ENCODE results near the gene CNNM2.

- TF ChIP-seq, protein P1, sequence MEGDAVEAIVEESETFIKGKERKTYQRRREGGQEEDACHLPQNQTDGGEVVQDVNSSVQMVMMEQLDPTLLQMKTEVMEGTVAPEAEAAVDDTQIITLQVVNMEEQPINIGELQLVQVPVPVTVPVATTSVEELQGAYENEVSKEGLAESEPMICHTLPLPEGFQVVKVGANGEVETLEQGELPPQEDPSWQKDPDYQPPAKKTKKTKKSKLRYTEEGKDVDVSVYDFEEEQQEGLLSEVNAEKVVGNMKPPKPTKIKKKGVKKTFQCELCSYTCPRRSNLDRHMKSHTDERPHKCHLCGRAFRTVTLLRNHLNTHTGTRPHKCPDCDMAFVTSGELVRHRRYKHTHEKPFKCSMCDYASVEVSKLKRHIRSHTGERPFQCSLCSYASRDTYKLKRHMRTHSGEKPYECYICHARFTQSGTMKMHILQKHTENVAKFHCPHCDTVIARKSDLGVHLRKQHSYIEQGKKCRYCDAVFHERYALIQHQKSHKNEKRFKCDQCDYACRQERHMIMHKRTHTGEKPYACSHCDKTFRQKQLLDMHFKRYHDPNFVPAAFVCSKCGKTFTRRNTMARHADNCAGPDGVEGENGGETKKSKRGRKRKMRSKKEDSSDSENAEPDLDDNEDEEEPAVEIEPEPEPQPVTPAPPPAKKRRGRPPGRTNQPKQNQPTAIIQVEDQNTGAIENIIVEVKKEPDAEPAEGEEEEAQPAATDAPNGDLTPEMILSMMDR (conservative IDR thresholded peaks at IDR 0.05; ENCODE audit: low read depth, low read length), result no peak
- TF ChIP-seq EZH2 (IDR thresholded peaks at IDR 0.05; ENCODE audit: low read length, unreplicated experiment), result no peak
These were observed 31.8 kb downstream of the CNNM2 start for GRCh38 chr10:102949916-102950315.
